ENCODE measurements around the gene EFNB1. TPM values are rescaled to one million over a fixed set of nuclear protein-coding genes. Genes with fewer than 3 reads are reported as not detected.

Gene EFNB1
- total and polyA plus RNA-seq, 9 donors, result 9.3 to 47.5 (median 26.2) TPM

DNA sequence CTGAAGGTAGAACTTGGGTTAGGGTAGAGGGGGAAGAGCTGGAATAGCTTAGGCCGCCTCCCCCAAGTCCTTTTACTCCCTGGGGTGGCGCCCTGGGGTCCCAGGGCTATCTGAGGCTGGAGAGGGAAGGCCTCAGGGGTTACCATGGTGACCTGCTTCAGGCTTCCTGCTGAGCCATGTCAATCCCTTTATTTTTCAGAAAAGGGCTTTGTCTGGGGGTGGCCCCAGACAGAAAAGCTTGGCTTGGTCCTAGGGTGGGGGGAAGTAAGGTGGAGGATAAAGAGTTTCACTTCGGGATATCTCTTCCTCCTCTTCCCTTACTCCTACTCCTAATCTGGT is 6.3 kb downstream of the EFNB1 start:
- DNase-seq, result peak in 1 of 5 donors; percentile 2
- H3K9me3 ChIP-seq, result no peaks in the 10 kb centered on the region
- intact Hi-C loops (cut with DNase I), result no loop called here
- WGBS, 3 donors, result 63 to 65% (median 65%) methylated on average over 3 of the region's 3 CpGs
- H3K4me3 ChIP-seq, result no peak overlapping the region
- H3K27ac ChIP-seq, result no peak overlapping the region
- H3K36me3 ChIP-seq, result no peaks in the 10 kb centered on the region
- H3K27me3 ChIP-seq, result no peaks in the 10 kb centered on the region
- H3K4me1 ChIP-seq (ENCODE audit: insufficient read depth), result peaks cover 1% of the 10 kb centered on the region
- TF ChIP-seq POLR2A (IDR thresholded peaks at IDR 0.05), result no peak
- TF ChIP-seq EP300 (IDR thresholded peaks at IDR 0.05), result no peak
- TF ChIP-seq, protein P1, sequence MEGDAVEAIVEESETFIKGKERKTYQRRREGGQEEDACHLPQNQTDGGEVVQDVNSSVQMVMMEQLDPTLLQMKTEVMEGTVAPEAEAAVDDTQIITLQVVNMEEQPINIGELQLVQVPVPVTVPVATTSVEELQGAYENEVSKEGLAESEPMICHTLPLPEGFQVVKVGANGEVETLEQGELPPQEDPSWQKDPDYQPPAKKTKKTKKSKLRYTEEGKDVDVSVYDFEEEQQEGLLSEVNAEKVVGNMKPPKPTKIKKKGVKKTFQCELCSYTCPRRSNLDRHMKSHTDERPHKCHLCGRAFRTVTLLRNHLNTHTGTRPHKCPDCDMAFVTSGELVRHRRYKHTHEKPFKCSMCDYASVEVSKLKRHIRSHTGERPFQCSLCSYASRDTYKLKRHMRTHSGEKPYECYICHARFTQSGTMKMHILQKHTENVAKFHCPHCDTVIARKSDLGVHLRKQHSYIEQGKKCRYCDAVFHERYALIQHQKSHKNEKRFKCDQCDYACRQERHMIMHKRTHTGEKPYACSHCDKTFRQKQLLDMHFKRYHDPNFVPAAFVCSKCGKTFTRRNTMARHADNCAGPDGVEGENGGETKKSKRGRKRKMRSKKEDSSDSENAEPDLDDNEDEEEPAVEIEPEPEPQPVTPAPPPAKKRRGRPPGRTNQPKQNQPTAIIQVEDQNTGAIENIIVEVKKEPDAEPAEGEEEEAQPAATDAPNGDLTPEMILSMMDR (IDR thresholded peaks at IDR 0.05), result no peak

DNA sequence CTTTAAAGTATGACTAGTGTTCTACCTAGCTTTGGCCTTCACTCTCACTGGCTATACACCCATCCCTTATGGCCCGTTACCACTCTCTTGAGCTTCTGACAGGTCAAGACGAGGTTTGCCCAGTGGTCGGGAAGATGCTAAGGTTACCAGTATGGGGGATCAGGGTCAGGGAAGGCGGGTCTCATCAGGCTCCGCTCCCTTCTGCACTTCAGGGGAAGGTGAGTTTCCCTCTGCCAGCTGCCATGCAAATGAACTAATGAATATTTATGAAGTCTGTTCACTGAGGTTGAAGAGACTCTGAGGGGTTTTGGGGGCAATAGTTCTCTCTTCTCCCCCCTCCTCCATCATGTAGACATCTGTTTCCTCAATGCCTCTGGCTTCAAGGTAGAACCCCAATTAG is 6.6 kb downstream of the EFNB1 start:
- Histone ChIP-seq H3K27me3 (no peaks in the 10 kb centered on the region), H3K4me3 (no peak overlapping the region), H3K27ac (no peak overlapping the region), H3K9me3 (no peaks in the 10 kb centered on the region), H3K4me1 (ENCODE audit: insufficient read depth) (peaks cover 1% of the 10 kb centered on the region), H3K36me3 (no peaks in the 10 kb centered on the region)
- intact Hi-C loops (cut with DNase I), result no loop called here
- 78 to 85% (median 84%) methylated on average over 5 of the region's 5 CpGs for WGBS, 3 donors
- DNase-seq, result peak in 2 of 5 donors; percentile 2 to 6
- TF ChIP-seq POLR2A (IDR thresholded peaks at IDR 0.05), result no peak
- no peak for TF ChIP-seq EP300 (IDR thresholded peaks at IDR 0.05)
- TF ChIP-seq, protein P1 (IDR thresholded peaks at IDR 0.05), result no peak

DNA sequence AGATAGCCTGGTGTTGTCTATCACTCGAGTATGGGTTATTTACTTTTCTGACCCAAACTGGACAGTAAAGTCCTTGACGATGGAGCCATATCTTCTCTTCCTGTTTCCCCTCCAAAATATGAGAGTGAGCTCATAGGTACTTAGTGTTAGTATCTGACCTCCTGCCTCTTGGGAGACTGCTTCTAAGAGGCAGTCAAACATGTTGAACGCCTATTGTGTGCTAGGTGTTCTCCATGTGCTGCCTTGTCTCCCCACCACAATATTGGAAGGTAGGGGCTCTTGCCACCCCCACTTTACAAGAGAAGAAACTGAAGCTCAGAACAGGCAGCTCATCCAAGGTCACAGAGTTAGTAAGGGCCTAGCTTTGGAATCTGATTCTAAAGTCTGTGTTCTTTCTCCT is 8.3 kb downstream of the EFNB1 start:
- no peak for TF ChIP-seq EP300 (IDR thresholded peaks at IDR 0.05)
- no peak overlapping the region for H3K27ac ChIP-seq
- H3K9me3 ChIP-seq, result no peaks in the 10 kb centered on the region
- no peaks in the 10 kb centered on the region for H3K36me3 ChIP-seq
- no peak for DNase-seq
- 36 to 54% (median 46%) methylated on average over 3 of the region's 3 CpGs for WGBS, 3 donors
- H3K27me3 ChIP-seq, result no peaks in the 10 kb centered on the region
- H3K4me3 ChIP-seq, result no peak overlapping the region
- peaks cover 1% of the 10 kb centered on the region for H3K4me1 ChIP-seq (ENCODE audit: insufficient read depth)
- intact Hi-C loops (cut with DNase I), result no loop called here

DNA sequence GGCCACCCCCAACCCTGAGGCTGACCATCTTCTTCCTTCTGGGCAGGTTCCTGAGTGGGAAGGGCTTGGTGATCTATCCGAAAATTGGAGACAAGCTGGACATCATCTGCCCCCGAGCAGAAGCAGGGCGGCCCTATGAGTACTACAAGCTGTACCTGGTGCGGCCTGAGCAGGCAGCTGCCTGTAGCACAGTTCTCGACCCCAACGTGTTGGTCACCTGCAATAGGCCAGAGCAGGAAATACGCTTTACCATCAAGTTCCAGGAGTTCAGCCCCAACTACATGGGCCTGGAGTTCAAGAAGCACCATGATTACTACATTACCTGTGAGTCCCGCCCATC is 9.7 kb downstream of the EFNB1 start:
- 80 to 83% (median 82%) methylated on average over 8 of the region's 8 CpGs for WGBS, 3 donors
- intact Hi-C loops (cut with DNase I), result no loop called here
- Histone ChIP-seq H3K9me3 (no peaks in the 10 kb centered on the region), H3K27me3 (no peaks in the 10 kb centered on the region), H3K4me3 (no peak overlapping the region), H3K4me1 (ENCODE audit: insufficient read depth) (peaks cover 1% of the 10 kb centered on the region), H3K27ac (no peak overlapping the region), H3K36me3 (no peaks in the 10 kb centered on the region)
- DNase-seq, result peak in 1 of 5 donors; percentile 2
- no peak for TF ChIP-seq POLR2A (IDR thresholded peaks at IDR 0.05)

DNA sequence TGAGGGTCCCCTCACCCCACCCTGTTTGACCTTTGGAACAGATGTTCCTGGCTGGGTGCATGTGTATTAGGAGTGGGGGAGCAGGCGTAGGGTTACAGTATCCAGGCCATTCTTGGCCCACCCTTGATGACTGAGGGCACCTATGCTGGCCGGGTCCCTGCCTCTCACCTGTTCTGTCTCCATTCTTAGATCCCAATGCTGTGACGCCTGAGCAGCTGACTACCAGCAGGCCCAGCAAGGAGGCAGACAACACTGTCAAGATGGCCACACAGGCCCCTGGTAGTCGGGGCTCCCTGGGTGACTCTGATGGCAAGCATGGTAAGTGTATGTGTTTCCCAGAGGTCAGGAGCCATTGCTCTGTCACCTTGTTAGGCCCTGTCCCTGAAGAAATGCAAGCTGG is 10.9 kb downstream of the EFNB1 start:
- peak in 2 of 5 donors; percentile 3 to 11 for DNase-seq
- no peaks in the 10 kb centered on the region for H3K9me3 ChIP-seq
- intact Hi-C loops (cut with DNase I), result no loop called here
- no peak overlapping the region for H3K4me3 ChIP-seq
- H3K36me3 ChIP-seq, result no peaks in the 10 kb centered on the region
- H3K27ac ChIP-seq, result no peak overlapping the region
- TF ChIP-seq EP300 (IDR thresholded peaks at IDR 0.05) (no peak), POLR2A (IDR thresholded peaks at IDR 0.05) (no peak)
- TF ChIP-seq, protein P1 (IDR thresholded peaks at IDR 0.05), result no peak
- no peaks in the 10 kb centered on the region for H3K27me3 ChIP-seq
- WGBS, 3 donors, result 76 to 85% (median 80%) methylated on average over 4 of the region's 4 CpGs
- H3K4me1 ChIP-seq (ENCODE audit: insufficient read depth), result peaks cover 1% of the 10 kb centered on the region

DNA sequence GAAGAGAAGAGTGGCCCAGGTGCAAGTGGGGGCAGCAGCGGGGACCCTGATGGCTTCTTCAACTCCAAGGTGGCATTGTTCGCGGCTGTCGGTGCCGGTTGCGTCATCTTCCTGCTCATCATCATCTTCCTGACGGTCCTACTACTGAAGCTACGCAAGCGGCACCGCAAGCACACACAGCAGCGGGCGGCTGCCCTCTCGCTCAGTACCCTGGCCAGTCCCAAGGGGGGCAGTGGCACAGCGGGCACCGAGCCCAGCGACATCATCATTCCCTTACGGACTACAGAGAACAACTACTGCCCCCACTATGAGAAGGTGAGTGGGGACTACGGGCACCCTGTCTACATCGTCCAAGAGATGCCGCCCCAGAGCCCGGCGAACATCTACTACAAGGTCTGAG is 11.4 kb downstream of the EFNB1 start:
- no peak for TF ChIP-seq EP300 (IDR thresholded peaks at IDR 0.05)
- TF ChIP-seq POLR2A (IDR thresholded peaks at IDR 0.05), result no peak
- TF ChIP-seq, protein P1 (IDR thresholded peaks at IDR 0.05), result no peak
- no peak overlapping the region for H3K27ac ChIP-seq
- WGBS, 3 donors, result 91 to 92% (median 91%) methylated on average over 22 of the region's 22 CpGs
- H3K9me3 ChIP-seq, result no peaks in the 10 kb centered on the region
- H3K27me3 ChIP-seq, result no peaks in the 10 kb centered on the region
- DNase-seq, result peak in 1 of 5 donors; percentile 18
- H3K4me3 ChIP-seq, result no peak overlapping the region
- no peaks in the 10 kb centered on the region for H3K36me3 ChIP-seq
- peaks cover 1% of the 10 kb centered on the region for H3K4me1 ChIP-seq (ENCODE audit: insufficient read depth)
- intact Hi-C loops (cut with DNase I), result no loop called here

All from ovary (tissue), 9 donors.